ENCODE results near the gene SBSN.

The SBSN gene

GRCh38 chr19:35511337-35511736, 16.8 kb downstream of the SBSN start:
- Histone ChIP-seq H3K27me3 (ENCODE audit: low read depth, low read length) (peaks cover 43% of the 10 kb centered on the region), H3K4me3 (ENCODE audit: low read depth in 1 of 2, low read length in 2 of 2) (no peak overlapping the region), H3K9me3 (ENCODE audit: control insufficient read depth in 1 of 2, low read length in 2 of 2) (no peaks in the 10 kb centered on the region), H3K36me3 (ENCODE audit: control insufficient read depth in 1 of 2, insufficient read depth in 2 of 2, low read length in 2 of 2) (no peaks in the 10 kb centered on the region), H3K4me1 (ENCODE audit: control insufficient read depth in 1 of 2, insufficient read depth in 2 of 2, low read length in 2 of 2) (peaks cover 0 to 12% of the 10 kb centered on the region in 2 donors), H3K27ac (ENCODE audit: low read length) (no peak overlapping the region)

GRCh38 chr19:35510626-35510964, 17.5 kb downstream of the SBSN start:
- Histone ChIP-seq H3K27ac (ENCODE audit: low read length) (no peak overlapping the region), H3K36me3 (ENCODE audit: control insufficient read depth in 1 of 2, insufficient read depth in 2 of 2, low read length in 2 of 2) (no peaks in the 10 kb centered on the region), H3K27me3 (ENCODE audit: low read depth, low read length) (peaks cover 43% of the 10 kb centered on the region), H3K4me3 (ENCODE audit: low read depth in 1 of 2, low read length in 2 of 2) (peak overlapping the region in 1 of 2 donors; percentile 48), H3K9me3 (ENCODE audit: control insufficient read depth in 1 of 2, low read length in 2 of 2) (no peaks in the 10 kb centered on the region), H3K4me1 (ENCODE audit: control insufficient read depth in 1 of 2, insufficient read depth in 2 of 2, low read length in 2 of 2) (peaks cover 0 to 12% of the 10 kb centered on the region in 2 donors)

GRCh38 chr19:35509861-35510625, 18.1 kb downstream of the SBSN start:
- no peak overlapping the region for H3K27ac ChIP-seq (ENCODE audit: low read length)
- peak overlapping the region; percentile 48 to 52 for H3K4me3 ChIP-seq (ENCODE audit: low read depth in 1 of 2, low read length in 2 of 2)
- peaks cover 43% of the 10 kb centered on the region for H3K27me3 ChIP-seq (ENCODE audit: low read depth, low read length)
- H3K9me3 ChIP-seq (ENCODE audit: control insufficient read depth in 1 of 2, low read length in 2 of 2): no peaks in the 10 kb centered on the region
- peaks cover 0 to 12% of the 10 kb centered on the region in 2 donors for H3K4me1 ChIP-seq (ENCODE audit: control insufficient read depth in 1 of 2, insufficient read depth in 2 of 2, low read length in 2 of 2)
- no peaks in the 10 kb centered on the region for H3K36me3 ChIP-seq (ENCODE audit: control insufficient read depth in 1 of 2, insufficient read depth in 2 of 2, low read length in 2 of 2)

- peaks cover 0 to 12% of the 10 kb centered on the region in 2 donors for H3K4me1 ChIP-seq (ENCODE audit: control insufficient read depth in 1 of 2, insufficient read depth in 2 of 2, low read length in 2 of 2)
- no peak overlapping the region for H3K27ac ChIP-seq (ENCODE audit: low read length)
- no peaks in the 10 kb centered on the region for H3K9me3 ChIP-seq (ENCODE audit: control insufficient read depth in 1 of 2, low read length in 2 of 2)
- H3K27me3 ChIP-seq (ENCODE audit: low read depth, low read length): peaks cover 39% of the 10 kb centered on the region
- H3K4me3 ChIP-seq (ENCODE audit: low read depth in 1 of 2, low read length in 2 of 2): peak overlapping the region; percentile 48 to 52
- H3K36me3 ChIP-seq (ENCODE audit: control insufficient read depth in 1 of 2, insufficient read depth in 2 of 2, low read length in 2 of 2): no peaks in the 10 kb centered on the region
Measured at GRCh38 chr19:35509018-35509652, 19.0 kb downstream of the SBSN start.

- no peak overlapping the region for H3K4me3 ChIP-seq (ENCODE audit: low read depth in 1 of 2, low read length in 2 of 2)
- no peaks in the 10 kb centered on the region for H3K36me3 ChIP-seq (ENCODE audit: control insufficient read depth in 1 of 2, insufficient read depth in 2 of 2, low read length in 2 of 2)
- H3K27me3 ChIP-seq (ENCODE audit: low read depth, low read length): peaks cover 31% of the 10 kb centered on the region
- no peak overlapping the region for H3K27ac ChIP-seq (ENCODE audit: low read length)
- H3K9me3 ChIP-seq (ENCODE audit: control insufficient read depth in 1 of 2, low read length in 2 of 2): no peaks in the 10 kb centered on the region
- H3K4me1 ChIP-seq (ENCODE audit: control insufficient read depth in 1 of 2, insufficient read depth in 2 of 2, low read length in 2 of 2): peaks cover 0 to 12% of the 10 kb centered on the region in 2 donors
Measured at GRCh38 chr19:35508129-35508528, 20.0 kb downstream of the SBSN start.

GRCh38 chr19:35507561-35507960, 20.6 kb downstream of the SBSN start:
- Histone ChIP-seq H3K27me3 (ENCODE audit: low read depth, low read length) (peaks cover 25% of the 10 kb centered on the region), H3K4me1 (ENCODE audit: control insufficient read depth in 1 of 2, insufficient read depth in 2 of 2, low read length in 2 of 2) (peaks cover 0 to 12% of the 10 kb centered on the region in 2 donors), H3K9me3 (ENCODE audit: control insufficient read depth in 1 of 2, low read length in 2 of 2) (no peaks in the 10 kb centered on the region), H3K36me3 (ENCODE audit: control insufficient read depth in 1 of 2, insufficient read depth in 2 of 2, low read length in 2 of 2) (no peaks in the 10 kb centered on the region), H3K4me3 (ENCODE audit: low read depth in 1 of 2, low read length in 2 of 2) (no peak overlapping the region), H3K27ac (ENCODE audit: low read length) (no peak overlapping the region)

- H3K4me3 ChIP-seq (ENCODE audit: low read depth in 1 of 2, low read length in 2 of 2): no peak overlapping the region
- no peak overlapping the region for H3K27ac ChIP-seq (ENCODE audit: low read length)
- H3K36me3 ChIP-seq (ENCODE audit: control insufficient read depth in 1 of 2, insufficient read depth in 2 of 2, low read length in 2 of 2): no peaks in the 10 kb centered on the region
- peaks cover 0 to 12% of the 10 kb centered on the region in 2 donors for H3K4me1 ChIP-seq (ENCODE audit: control insufficient read depth in 1 of 2, insufficient read depth in 2 of 2, low read length in 2 of 2)
- H3K27me3 ChIP-seq (ENCODE audit: low read depth, low read length): peaks cover 24% of the 10 kb centered on the region
- no peaks in the 10 kb centered on the region for H3K9me3 ChIP-seq (ENCODE audit: control insufficient read depth in 1 of 2, low read length in 2 of 2)
Measured at GRCh38 chr19:35506011-35506410, 22.1 kb downstream of the SBSN start.

- Histone ChIP-seq H3K4me3 (ENCODE audit: low read depth in 1 of 2, low read length in 2 of 2) (no peak overlapping the region), H3K27ac (ENCODE audit: low read length) (no peak overlapping the region), H3K36me3 (ENCODE audit: control insufficient read depth in 1 of 2, insufficient read depth in 2 of 2, low read length in 2 of 2) (no peaks in the 10 kb centered on the region), H3K4me1 (ENCODE audit: control insufficient read depth in 1 of 2, insufficient read depth in 2 of 2, low read length in 2 of 2) (no peaks in the 10 kb centered on the region), H3K9me3 (ENCODE audit: control insufficient read depth in 1 of 2, low read length in 2 of 2) (no peaks in the 10 kb centered on the region), H3K27me3 (ENCODE audit: low read depth, low read length) (peaks cover 5% of the 10 kb centered on the region)
Measured at GRCh38 chr19:35502751-35503150, 25.4 kb downstream of the SBSN start.

- Histone ChIP-seq H3K4me1 (ENCODE audit: control insufficient read depth in 1 of 2, insufficient read depth in 2 of 2, low read length in 2 of 2) (no peaks in the 10 kb centered on the region), H3K9me3 (ENCODE audit: control insufficient read depth in 1 of 2, low read length in 2 of 2) (no peaks in the 10 kb centered on the region), H3K27ac (ENCODE audit: low read length) (no peak overlapping the region), H3K27me3 (ENCODE audit: low read depth, low read length) (no peaks in the 10 kb centered on the region), H3K36me3 (ENCODE audit: control insufficient read depth in 1 of 2, insufficient read depth in 2 of 2, low read length in 2 of 2) (no peaks in the 10 kb centered on the region), H3K4me3 (ENCODE audit: low read depth in 1 of 2, low read length in 2 of 2) (no peak overlapping the region)
Measured at GRCh38 chr19:35501684-35502083, 26.4 kb downstream of the SBSN start.

- Histone ChIP-seq H3K27me3 (ENCODE audit: low read depth, low read length) (no peaks in the 10 kb centered on the region), H3K36me3 (ENCODE audit: control insufficient read depth in 1 of 2, insufficient read depth in 2 of 2, low read length in 2 of 2) (no peaks in the 10 kb centered on the region), H3K27ac (ENCODE audit: low read length) (no peak overlapping the region), H3K9me3 (ENCODE audit: control insufficient read depth in 1 of 2, low read length in 2 of 2) (no peaks in the 10 kb centered on the region), H3K4me1 (ENCODE audit: control insufficient read depth in 1 of 2, insufficient read depth in 2 of 2, low read length in 2 of 2) (no peaks in the 10 kb centered on the region), H3K4me3 (ENCODE audit: low read depth in 1 of 2, low read length in 2 of 2) (no peak overlapping the region)
Measured at GRCh38 chr19:35500611-35501010, 27.5 kb downstream of the SBSN start.

GRCh38 chr19:35498984-35499527, 29.1 kb downstream of the SBSN start:
- Histone ChIP-seq H3K36me3 (ENCODE audit: control insufficient read depth in 1 of 2, insufficient read depth in 2 of 2, low read length in 2 of 2) (no peaks in the 10 kb centered on the region), H3K27me3 (ENCODE audit: low read depth, low read length) (no peaks in the 10 kb centered on the region), H3K4me3 (ENCODE audit: low read depth in 1 of 2, low read length in 2 of 2) (no peak overlapping the region), H3K4me1 (ENCODE audit: control insufficient read depth in 1 of 2, insufficient read depth in 2 of 2, low read length in 2 of 2) (no peaks in the 10 kb centered on the region), H3K9me3 (ENCODE audit: control insufficient read depth in 1 of 2, low read length in 2 of 2) (no peaks in the 10 kb centered on the region), H3K27ac (ENCODE audit: low read length) (no peak overlapping the region)

Measured in muscle layer of duodenum (tissue), 2 donors.